Raji (cell line): Measurements from ENCODE around the gene MISP3.

Experiments used
- POLR2A ChIP-seq: IDR thresholded peaks from 2 replicates; pipeline ENCODE4 v1.6.1; 2011; ENCODE audit warnings: low read depth, low read length, control low read depth; ENCODE audit not compliant: insufficient read depth

Gene MISP3

GRCh38 chr19:14072535-14073260 is at the start of gene MISP3:
TSS of gene MISP3 (plus strand) at chr19:14072786. CDS start at chr19:14073310, 524 bp downstream.
- TF ChIP-seq POLR2A: no peak

- TF ChIP-seq POLR2A: no peak
Measured at GRCh38 chr19:14023404-14024235, 49.0 kb upstream of the MISP3 start.

- TF ChIP-seq POLR2A: no peak
Measured at GRCh38 chr19:14027856-14028450, 44.6 kb upstream of the MISP3 start, which contains the start of gene RLN3. TSS of gene RLN3 (plus strand) at chr19:14028148. CDS start at chr19:14028205, 57 bp downstream.

- no peak for TF ChIP-seq POLR2A
Measured at GRCh38 chr19:14028901-14029300, 43.7 kb upstream of the MISP3 start.

- no peak for TF ChIP-seq POLR2A
Measured at GRCh38 chr19:14030997-14031718, 41.4 kb upstream of the MISP3 start.

GRCh38 chr19:14031719-14032480 is 40.7 kb upstream of the MISP3 start, which contains the start of gene IL27RA:
TSS of gene IL27RA (plus strand) at chr19:14031762. CDS start at chr19:14031873, 111 bp downstream.
- no peak for TF ChIP-seq POLR2A

- TF ChIP-seq POLR2A: no peak
Measured at GRCh38 chr19:14033946-14034345, 38.6 kb upstream of the MISP3 start.

- TF ChIP-seq POLR2A: no peak
Measured at GRCh38 chr19:14035706-14036105, 36.9 kb upstream of the MISP3 start.

- no peak for TF ChIP-seq POLR2A
Measured at GRCh38 chr19:14039181-14039580, 33.4 kb upstream of the MISP3 start.

- no peak for TF ChIP-seq POLR2A
Measured at GRCh38 chr19:14048443-14049153, 24.0 kb upstream of the MISP3 start.

- no peak for TF ChIP-seq POLR2A
Measured at GRCh38 chr19:14050512-14050911, 22.1 kb upstream of the MISP3 start.

- no peak for TF ChIP-seq POLR2A
Measured at GRCh38 chr19:14051980-14052379, 20.6 kb upstream of the MISP3 start.

- no peak for TF ChIP-seq POLR2A
Measured at GRCh38 chr19:14052470-14052869, 20.1 kb upstream of the MISP3 start.

GRCh38 chr19:14053032-14053431 is 19.6 kb upstream of the MISP3 start:
- TF ChIP-seq POLR2A: no peak
